GM21717 (cell line): ENCODE data around the gene ARHGAP4.

Source experiments
- ATAC-seq: cut with Tn5 transposase; IDR thresholded peaks from one replicate; pipeline ENCODE4 v1.9.1; 2021; ENCODE audit warnings: mild to moderate bottlenecking, moderate library complexity; ENCODE audit not compliant: unreplicated experiment

Gene ARHGAP4

DNA sequence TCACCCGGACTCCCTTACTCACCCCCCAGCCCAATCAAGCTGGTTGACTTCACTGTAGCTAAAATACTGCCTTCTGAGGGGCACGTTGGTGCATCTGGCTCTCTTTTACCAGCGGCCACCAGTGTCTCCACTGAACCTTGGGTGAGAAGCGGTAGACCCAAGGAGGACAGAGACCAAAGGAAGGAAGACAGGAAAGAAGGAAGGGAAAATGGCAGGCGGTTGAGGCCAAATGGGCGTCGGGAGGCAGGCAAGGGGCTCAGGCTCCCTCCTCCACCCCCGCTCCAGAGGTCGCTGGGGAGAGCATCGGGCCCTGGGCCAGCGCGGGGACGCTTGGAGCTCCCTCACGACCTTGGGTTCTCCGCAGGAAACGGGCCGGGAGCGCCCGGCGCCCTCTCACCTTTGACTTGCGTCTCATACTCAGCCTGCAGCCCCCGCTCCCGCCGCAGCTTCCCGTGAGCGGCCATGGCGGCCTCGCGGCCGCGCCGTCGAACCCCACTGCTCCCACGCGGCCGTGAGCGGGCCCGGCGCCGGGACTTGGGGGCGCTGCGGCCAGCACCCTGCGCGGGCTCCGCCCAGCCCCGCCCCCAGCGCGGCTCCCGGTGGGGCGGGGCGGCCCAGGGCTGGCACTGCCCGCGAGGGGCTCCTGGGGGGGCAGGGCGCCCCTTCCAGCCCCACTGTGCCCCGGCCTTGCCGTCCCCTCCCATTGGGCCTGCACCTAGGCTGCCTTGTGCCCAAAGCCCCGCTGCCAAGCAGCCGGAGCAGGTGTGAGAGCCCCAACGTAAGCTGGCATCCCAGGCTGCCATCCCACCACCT is at the start of gene ARHGAP4:
ARHGAP4 (minus strand) TSS at position 526 of the 813 bp plus-strand sequence; CDS start at position 464, 62 bp downstream.
- no peak for ATAC-seq

DNA sequence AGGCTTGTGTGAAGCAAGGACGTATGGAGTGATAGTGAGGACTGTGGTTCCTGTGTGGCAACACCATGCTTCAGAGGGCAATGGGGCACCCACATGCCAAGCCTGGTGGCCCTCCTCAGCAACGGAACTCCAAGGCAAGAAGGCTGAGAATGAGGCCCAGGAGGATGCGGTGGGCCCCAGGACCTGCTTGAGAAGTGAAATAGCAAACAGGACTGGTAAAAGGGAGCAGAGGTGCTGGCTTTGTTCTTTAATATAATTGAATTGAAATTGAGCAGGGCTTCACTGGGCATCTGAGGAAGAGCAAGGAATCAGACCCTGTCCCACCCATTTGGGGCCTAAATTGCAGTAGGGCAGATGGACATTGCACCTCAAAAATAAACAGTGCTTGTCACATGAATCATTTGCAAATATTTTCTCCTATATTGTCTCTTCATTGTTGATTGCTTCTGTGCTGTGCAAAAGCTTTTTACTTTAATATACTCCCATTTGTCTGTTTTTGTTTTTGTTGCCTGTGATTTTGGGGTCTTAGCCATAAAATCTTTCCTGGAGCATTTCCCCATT is 48.7 kb upstream of the ARHGAP4 start:
- ATAC-seq: no peak

DNA sequence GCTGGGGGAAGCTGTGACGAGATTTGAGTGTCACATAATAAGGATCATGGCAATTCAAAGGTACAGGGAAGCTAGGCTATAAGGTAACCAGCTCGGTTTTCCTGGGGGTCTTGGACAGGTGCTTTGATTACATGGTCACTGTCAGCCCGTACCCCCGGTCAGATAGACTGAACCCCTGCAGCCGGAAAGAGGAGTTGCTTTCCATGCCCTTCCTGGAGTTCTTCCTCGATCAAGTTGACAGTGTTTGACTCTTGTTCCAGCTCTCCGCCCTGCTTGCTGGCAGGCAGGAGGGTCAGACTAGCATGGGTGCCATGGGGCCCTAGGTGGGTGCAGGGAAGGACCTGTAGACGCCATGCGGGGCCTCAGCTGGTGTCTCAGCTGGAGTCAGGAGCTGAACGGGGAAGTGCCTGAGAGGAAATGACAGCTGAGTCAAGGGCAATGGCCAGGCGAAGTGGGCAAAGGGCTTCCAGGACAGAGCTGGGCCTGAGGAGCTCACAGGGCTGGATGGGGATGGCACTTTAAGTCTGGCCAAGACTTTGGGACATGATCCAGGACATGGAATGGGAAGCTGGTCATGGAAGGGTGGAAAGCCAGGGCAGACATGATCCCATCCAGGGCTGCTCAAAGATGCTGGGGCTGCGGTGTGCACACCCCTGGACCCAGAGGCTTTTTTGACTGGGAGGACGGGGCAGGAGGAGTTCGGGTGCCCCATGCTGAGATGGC is 48.1 kb upstream of the ARHGAP4 start:
- no peak for ATAC-seq

DNA sequence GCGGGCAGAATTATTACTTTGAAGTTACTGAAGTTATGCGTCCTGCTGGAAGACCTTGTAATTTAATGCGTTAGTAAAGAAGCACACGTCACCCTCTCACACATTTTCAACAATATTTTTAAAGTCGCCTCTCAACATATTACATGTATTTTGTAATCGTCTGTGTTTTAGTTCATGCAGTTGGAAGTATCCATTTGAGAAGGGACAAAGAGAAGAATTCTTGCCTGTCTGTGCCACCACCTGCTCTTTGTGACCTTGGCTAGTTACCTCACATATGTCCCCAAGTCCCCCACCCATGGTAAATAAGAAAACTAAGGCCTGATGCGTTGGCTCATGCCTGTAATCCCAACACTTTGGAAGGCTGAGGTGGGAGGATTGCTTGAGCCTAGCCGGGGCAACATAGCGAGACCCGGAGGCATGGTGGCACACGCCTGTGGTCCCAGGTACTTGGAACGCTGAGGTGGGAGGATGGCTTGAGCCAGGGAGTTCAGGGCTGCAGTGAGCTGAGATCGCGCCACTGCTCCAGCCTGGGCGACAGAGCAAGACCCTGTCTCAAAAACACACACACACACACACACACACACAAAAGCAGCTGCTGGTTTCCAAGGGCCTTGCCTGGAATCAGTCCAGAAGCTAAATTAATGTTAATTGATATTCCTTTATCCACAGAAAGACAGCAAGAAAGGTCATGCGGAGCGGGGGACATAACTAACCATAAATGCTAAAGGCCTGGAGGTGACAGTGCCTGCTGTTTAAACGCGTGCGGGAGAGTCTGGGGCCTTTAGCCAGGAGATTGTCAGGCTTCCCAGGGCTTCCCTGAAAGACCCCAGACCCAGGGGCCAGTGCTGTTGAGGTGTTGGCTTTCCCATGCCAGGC is 47.3 kb upstream of the ARHGAP4 start:
- no peak for ATAC-seq

DNA sequence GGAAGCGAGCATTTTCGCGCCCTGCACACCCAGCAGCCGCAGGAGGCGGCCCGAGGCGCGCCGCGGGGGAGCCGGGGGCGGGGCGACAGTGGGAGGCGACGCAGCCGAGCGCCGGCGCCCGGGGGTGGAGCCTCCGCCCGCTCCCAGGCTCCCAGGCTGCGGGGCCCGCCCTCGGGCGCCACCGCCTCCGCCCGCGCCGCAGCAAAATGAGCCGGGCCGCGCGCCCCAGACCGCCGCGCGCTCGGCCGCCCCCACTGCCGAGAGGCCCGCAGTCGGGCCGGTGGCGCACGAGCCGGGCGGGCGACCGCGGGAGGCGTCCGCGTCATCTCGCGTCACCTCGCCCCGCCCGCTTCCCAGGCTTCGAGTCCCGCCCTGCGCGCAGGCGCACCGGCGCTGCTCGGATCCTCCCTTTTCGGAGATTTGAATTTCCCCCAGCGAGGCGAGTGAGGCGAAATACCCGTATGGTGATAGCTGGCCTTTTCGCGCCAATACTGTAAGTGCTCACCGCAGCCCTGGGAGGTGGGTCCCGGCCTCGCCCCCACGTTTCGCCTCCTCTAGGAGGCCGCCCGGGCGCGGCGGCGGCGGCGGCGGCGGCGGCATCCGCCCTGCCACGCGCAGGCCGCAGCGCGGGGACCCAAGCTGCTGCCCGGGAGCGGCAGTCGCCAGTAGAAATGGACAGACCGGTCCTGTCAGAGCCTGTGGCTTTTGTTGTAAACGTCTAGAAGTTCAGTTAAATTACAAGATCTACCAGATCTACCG is 46.5 kb upstream of the ARHGAP4 start, which contains the start of gene TMEM187:
TMEM187 (plus strand) TSS at position 387 of the 759 bp plus-strand sequence. CDS start 9,309 bp downstream, outside the sequence.
- ATAC-seq: peak; percentile 44

DNA sequence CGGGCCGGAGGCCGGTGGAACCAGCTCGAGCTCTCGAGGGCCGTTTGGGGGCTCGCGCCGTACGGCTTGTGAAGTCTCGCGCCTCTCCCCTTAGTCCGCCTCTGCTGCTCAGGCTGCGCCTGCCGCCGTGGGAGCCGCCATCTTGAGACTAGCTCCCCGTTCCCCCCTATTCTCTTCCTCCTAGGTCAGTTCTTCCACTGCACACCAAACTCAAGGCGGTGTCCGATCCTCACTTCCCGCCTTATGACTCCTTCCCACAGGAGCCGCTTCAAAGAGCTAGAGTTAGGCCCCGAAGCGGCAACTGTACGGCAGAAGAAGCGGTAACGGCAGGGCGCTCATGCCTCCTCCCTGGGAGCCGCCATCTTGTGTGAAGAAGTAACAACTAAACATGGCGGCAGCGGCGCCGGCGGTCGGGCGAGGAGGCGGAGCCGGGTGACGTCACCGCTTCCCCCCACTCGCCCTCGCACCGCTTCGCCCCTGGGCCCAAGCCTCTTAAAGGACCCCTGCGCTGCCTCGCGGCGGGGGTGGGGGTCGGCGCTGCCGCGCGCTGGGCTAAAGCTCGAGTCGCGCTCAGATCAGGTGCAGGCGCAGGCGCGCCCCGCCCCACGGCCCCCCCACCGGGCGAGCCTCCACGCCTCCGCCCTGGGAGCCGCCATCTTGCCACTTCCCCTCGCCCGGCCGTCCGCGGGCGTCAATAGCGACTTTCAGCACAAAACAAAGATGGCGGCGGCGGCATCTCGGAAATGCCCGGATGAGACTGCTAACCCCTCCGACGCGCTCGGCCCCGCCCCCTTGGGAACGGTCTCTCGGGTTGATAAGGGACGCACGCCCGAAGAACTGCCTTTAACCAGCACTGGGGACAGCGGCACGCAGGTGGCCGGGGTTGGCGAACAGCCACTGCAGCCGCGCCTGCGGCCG is 45.6 kb upstream of the ARHGAP4 start, which contains the start of gene HCFC1:
HCFC1 (minus strand) TSS at position 369 of the 918 bp plus-strand sequence. CDS start 978 bp downstream, outside the sequence.
- peak; percentile 48 for ATAC-seq

DNA sequence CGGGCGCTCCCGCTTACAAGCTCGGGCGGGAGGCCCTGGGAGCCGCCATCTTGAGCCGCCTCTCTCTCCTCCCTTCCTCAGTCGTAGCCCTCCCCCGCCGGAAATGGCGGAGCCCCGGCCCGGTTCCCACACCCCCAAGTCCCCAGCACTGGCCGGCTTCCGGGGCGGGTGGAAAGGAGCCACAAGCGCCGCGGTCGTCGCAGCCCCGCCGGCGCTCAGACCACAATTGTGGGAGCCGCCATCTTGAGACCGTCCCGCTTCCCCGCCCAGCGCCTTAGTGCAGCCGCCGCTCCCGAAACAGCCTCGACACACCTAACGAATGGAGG is 45.0 kb upstream of the ARHGAP4 start:
- peak; percentile 47 for ATAC-seq

DNA sequence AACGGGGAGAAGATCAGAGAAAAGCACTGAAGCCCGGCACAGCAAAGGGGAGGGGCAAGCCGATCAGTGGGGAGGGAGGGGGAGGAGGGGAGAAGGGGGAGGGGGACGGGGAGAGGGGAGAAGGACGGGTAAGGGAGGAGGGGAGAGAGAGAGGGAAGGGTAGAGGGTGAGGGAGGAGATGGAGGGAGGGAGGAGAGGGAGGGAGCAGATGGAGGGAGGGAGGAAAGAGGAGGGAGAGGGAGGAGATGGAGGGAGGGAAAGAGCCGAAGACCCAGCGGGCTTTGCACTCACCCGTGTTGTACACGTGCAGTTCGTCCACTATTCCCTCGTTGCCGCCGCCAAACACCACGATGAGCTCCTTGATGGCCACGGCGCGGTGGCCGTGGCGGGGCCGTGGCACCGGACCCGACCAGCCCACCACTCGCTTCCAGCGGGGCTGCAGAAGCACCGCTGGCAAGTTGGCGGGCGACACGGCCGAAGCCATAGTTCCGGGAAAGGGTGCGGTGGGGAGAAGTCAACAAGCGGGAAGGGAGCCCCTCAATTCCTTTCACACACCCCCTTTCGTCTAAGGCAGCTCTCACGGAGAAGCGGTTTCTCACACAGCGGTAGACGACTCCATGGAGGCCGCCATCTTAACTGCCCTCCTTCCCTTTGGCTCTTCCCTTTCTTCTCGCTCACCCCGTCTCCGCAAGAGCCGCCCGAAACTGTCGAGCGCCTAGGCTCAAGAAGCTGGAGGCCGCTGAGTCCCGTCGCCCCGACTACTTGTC is 44.5 kb upstream of the ARHGAP4 start:
- peak; percentile 9 for ATAC-seq

DNA sequence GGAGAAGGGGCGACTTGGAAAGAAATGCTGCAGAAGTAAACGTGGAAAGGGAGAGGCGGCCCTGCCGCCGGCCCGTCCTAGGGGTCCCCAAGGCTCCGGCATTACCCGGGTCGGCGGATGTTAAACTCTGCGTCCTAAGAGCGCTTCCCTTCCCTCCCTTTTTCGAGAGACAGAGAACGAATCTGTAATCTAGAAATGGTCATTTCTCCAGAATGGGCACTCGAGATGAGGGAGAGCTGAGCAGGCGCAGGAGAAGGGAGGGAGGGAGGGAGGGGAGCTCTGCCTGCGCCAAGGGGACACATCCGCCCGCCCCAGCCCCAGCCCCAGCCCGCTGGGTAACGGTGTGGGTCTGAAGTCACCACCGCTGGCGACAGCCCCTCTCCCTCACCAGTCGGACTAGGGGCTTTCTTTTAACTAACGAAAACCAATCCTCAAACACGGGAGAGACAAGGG is 43.9 kb upstream of the ARHGAP4 start:
- no peak for ATAC-seq

DNA sequence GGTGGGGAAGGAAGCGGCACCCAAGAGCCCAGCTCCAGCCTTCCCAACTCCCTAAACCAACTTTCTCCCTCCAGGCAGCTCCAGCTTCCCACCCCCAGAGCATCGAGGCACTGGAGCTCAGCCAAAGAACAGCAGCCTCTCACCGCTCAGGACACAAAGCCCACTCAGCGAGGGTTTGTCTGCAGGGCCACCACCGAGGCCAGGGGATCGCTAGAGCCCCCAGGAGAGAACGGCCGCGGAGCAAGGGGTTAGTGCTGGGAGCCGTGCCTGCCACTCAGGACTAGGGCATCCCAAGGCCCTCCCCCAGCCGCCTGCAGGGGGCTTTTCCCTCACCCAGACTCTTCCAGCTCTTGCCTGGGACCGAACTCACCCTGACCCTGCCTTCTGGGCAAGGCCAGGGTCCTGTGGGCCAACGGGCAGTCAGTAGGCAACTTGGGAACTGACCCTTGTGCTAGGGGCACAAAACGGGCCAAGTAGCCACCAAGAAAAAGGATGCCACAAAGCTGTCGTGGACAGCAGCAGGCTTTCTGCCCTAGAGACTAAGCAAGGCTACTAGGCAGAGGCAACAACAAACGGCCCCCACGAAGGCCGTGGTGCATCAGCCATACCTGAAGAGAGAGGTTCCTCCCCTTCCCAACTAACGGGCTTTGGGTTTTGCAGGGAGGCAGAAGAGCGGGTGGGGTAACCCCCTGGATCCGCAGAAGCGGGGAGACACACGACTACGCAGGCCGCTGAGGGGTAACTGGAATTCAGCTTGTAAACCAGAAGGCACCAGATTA is 43.2 kb upstream of the ARHGAP4 start:
- no peak for ATAC-seq

DNA sequence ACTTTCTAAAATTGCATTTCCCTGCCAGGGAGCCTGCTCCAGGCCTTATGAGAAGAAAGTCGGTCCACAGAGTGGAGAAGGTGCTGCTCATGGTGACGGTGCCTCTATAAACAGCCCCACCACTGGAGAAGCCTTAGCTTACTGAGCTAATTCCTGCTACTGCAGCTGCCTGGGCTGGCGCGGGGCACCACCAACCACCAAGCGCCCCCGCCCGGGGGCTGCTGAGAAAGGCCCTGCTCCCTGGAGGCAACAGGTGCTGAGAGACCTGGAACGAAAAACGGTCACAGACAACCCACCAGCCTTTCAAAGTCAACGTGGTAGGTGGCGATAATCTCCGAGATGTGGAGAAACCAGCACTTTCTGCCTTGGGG is 42.7 kb upstream of the ARHGAP4 start:
- no peak for ATAC-seq

DNA sequence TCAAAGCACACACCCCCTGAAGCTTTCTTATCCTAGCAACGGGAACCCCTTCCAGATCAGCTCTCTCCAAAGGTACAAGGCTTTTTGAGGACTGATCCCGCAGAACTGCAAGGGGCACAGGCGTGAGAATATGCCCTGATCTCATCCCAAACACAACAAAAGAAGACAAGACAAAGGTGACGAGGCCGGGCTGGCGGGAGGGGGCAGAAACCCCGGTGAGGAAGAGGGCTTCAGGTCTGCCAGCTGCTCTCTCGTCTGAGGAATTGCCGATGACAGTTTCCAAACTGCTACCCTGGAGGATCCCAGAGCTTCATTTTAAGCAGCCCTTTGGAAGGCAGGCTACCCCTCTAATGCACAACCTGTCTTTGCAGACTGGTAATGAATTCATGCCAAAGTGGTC is 42.2 kb upstream of the ARHGAP4 start:
- ATAC-seq: no peak

DNA sequence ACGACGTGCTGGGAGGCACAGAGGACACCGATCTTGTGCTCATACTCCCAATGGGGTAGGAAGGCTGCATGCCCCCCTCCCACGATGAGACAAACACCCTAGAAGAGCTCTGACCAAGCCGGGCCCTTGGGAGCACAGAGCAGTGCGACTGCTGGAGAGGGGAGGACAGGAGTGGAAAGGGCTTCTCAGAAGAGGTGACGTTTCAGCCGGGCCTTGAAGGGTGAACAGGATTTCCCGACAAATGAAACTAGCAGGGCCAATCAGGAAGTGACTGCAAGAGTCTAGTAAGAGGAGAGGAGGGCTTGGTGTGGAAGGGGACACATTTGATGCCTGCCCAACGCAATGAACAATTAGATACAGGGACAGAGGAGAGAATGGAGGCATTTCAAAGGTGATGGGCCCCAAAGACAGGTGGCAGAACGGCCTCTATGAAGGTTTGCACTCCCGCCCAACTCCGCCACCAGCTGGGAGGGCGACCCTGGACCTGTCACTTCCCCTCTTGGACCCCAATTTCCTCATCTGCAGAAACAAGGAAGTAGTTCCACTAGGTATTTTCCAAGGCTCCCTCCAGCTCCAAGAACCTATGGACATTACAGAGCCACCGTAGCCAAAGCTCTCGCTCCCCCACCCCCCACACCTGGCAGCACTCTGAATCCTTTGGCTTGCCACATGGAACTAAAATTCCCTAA is 41.6 kb upstream of the ARHGAP4 start:
- ATAC-seq: no peak

DNA sequence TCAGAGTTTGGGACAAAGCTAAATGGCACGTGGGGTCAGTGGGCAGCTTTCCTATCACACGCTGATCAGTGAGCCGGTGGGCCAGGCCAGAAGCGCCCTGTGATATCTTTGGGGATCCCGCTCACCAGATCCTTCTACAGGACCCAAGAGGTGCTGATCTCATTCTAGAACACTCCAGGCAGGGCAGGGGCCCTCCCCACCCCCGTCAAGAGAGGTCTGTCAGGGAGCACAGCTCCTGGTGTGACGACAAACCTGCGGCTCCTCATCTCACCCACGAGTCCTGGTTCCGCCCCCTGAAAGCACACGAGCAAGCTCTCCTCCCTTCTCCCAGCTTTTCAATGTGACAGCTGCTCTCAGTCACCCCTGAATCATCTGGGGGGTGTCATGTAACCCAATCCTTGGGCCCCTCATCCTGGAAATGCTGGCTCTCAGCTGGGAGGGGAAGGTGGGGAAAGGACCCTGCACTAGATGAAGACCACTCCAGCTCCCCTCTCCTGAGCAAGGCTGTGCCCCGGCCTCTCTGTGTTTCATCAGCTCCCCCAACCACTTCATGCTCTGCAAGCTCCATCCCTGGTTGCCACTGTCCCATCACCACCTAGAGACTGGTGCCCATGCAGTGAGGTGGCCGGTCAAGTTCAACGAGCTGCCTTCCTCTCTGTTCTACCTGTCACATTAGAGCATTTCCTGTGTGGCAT is 40.9 kb upstream of the ARHGAP4 start:
- ATAC-seq: no peak

DNA sequence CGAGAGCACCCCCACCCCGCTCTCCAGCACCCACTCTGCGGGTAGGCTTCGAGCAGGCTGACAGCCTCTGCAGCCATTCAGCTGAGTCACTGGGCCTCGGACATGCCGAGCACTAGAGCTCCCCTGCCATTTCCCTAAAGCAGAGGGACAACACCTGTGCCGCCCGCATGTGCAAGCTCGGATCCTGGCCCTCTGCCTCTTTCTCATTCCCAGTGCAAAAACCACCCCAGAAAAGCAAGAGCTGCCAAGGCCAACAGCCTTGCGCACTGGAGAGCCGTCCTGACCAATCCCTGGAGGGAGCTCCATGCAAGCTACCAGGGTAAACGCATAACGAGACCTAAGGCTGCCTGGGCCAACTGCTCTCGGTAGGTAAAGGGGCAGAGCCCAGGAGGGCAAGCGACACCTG is 40.2 kb upstream of the ARHGAP4 start:
- ATAC-seq: no peak

DNA sequence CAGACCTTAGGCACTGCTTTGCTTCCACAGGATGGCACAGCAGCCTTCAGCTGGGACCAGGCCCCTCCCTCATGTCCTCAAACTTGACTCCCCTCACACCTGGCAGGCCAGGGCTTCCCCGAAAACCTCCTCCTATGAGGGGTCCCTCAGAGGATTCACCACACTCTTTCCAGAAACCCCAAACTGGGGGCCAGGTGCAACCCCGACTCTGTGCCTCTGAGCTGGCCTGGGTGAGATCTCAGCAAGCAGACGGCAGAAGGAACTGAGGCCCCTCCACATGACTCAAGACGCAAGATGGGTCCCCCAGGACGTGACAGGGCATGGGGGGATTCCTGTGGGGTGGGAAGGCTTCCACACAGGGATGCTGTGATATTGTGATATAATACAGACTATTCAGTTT is 39.3 kb upstream of the ARHGAP4 start:
- no peak for ATAC-seq
